ENCODE data around the gene WT1.
"Not testable (repeated sequence)": the region's sequence is repeated elsewhere in the genome, so short reads cannot be mapped to it uniquely, and the experiment has no call there.

The WT1 gene
- total RNA-seq: 0.07 to 0.24 reads per million in 2 donors

- DNase-seq: no peak
These were observed at the start of gene WT1 for GRCh38 chr11:32435511-32435941. Gene WT1 (minus strand): TSS chr11:32435539.

- DNase-seq: no peak
These were observed 44.0 kb upstream of the WT1 start for GRCh38 chr11:32479291-32479690.

GRCh38 chr11:32478277-32478731 is 43.0 kb upstream of the WT1 start:
- no peak for DNase-seq

GRCh38 chr11:32473282-32473909 is 38.1 kb upstream of the WT1 start:
- no peak for DNase-seq

- no peak for DNase-seq
These were observed 36.9 kb upstream of the WT1 start for GRCh38 chr11:32472226-32472625.

GRCh38 chr11:32471544-32471943 is 36.2 kb upstream of the WT1 start:
- not testable (repeated sequence) for DNase-seq

- no peak for DNase-seq
These were observed 34.5 kb upstream of the WT1 start for GRCh38 chr11:32469791-32470190.

- DNase-seq: no peak
These were observed 31.1 kb upstream of the WT1 start for GRCh38 chr11:32466279-32466915.

- DNase-seq: no peak
These were observed 28.7 kb upstream of the WT1 start for GRCh38 chr11:32464078-32464477.

GRCh38 chr11:32462011-32462690 is 26.8 kb upstream of the WT1 start:
- no peak for DNase-seq

GRCh38 chr11:32456864-32457263 is 21.5 kb upstream of the WT1 start:
- DNase-seq: no peak

- DNase-seq: no peak
These were observed 19.7 kb upstream of the WT1 start for GRCh38 chr11:32454993-32455392.

GRCh38 chr11:32451808-32452207 is 16.5 kb upstream of the WT1 start:
- DNase-seq: no peak

- DNase-seq: no peak
These were observed 15.0 kb upstream of the WT1 start for GRCh38 chr11:32450372-32450771.

- DNase-seq: no peak
These were observed 12.9 kb upstream of the WT1 start for GRCh38 chr11:32448232-32448631.

- no peak for DNase-seq
These were observed 11.9 kb upstream of the WT1 start for GRCh38 chr11:32447252-32447651.

- no peak for DNase-seq
These were observed 10.9 kb upstream of the WT1 start for GRCh38 chr11:32446227-32446626.

- DNase-seq: no peak
These were observed 8.8 kb upstream of the WT1 start for GRCh38 chr11:32444186-32444585.

- DNase-seq: no peak
These were observed 5.6 kb upstream of the WT1 start for GRCh38 chr11:32440916-32441315.

GRCh38 chr11:32440312-32440908 is 5.1 kb upstream of the WT1 start:
- no peak for DNase-seq

GRCh38 chr11:32439501-32440210 is 4.3 kb upstream of the WT1 start:
- DNase-seq: no peak

- no peak for DNase-seq
These were observed 3.6 kb upstream of the WT1 start for GRCh38 chr11:32438866-32439489.

Measured in T-helper 9 cell (primary cell).